ENCODE data around the gene AGBL5. TPM values are rescaled to one million over a fixed set of nuclear protein-coding genes. Genes with fewer than 3 reads are reported as not detected.
A peak's percentile ranks its signal among the peaks of the same experiment; 100 is the strongest.
"Not testable (repeated sequence)": the region's sequence is repeated elsewhere in the genome, so short reads cannot be mapped to it uniquely, and the experiment has no call there.

AGBL5 gene
- total and polyA plus RNA-seq, 5 experiments from 2014 or later: 7.9 to 15.8 (median 9.3) TPM

DNA sequence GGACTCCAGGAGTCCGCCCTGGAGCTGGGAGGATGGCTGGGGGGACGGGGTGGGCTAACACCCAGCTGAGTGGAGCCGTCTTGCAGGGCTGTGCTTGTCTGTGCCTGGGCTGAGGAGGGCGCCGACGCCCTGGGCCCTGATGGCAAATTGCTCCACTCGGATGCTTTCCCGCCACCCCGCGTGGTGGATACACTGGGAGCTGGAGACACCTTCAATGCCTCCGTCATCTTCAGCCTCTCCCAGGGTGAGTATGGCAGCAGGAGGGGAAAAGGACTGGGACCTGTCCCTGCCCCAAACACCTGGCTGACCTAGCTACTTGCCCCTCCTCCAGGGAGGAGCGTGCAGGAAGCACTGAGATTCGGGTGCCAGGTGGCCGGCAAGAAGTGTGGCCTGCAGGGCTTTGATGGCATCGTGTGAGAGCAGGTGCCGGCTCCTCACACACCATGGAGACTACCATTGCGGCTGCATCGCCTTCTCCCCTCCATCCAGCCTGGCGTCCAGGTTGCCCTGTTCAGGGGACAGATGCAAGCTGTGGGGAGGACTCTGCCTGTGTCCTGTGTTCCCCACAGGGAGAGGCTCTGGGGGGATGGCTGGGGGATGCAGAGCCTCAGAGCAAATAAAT lies 48.0 kb downstream of the AGBL5 start:
- ATAC-seq (no peak), DNase-seq (peak in 1 of 10 donors; percentile 50)
- POLR2A ChIA-PET: interaction anchor here (0.5 to 0.6 kb wide), 2 partner anchors 26 to 231 kb away, joined by 3 to 4 read pairs; no protein-coding TSS in a partner anchor
- Mint-ChIP-seq H3K9me3 (no peaks in the 10 kb centered on the region), H3K36me3 (no peaks in the 10 kb centered on the region), H3K4me3 (no peak overlapping the region), H3K4me1 (peaks cover 3 to 17% (median 12%) of the 10 kb centered on the region in 4 donors), H3K27ac (no peak overlapping the region), H3K27me3 (peaks cover 0 to 5% (median 0%) of the 10 kb centered on the region in 5 donors)

DNA sequence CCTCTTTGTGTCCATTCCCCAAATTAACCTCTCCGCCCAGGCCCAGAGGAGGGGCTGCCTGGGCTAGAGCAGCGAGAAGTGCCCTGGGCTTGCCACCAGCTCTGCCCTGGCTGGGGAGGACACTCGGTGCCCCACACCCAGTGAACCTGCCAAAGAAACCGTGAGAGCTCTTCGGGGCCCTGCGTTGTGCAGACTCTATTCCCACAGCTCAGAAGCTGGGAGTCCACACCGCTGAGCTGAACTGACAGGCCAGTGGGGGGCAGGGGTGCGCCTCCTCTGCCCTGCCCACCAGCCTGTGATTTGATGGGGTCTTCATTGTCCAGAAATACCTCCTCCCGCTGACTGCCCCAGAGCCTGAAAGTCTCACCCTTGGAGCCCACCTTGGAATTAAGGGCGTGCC lies 48.6 kb downstream of the AGBL5 start:
- peaks cover 4 to 17% (median 12%) of the 10 kb centered on the region in 4 donors for H3K4me1 Mint-ChIP-seq
- H3K4me3 Mint-ChIP-seq: no peak overlapping the region
- peaks cover 0 to 7% (median 2%) of the 10 kb centered on the region in 5 donors for H3K27me3 Mint-ChIP-seq
- ATAC-seq (no peak), DNase-seq (peak in 1 of 10 donors; percentile 50)
- POLR2A ChIA-PET: interaction anchor here (0.6 kb wide), 2 partner anchors 16 to 230 kb away, joined by 4 to 5 read pairs; no protein-coding TSS in a partner anchor
- no peaks in the 10 kb centered on the region for H3K36me3 Mint-ChIP-seq
- no peaks in the 10 kb centered on the region for H3K9me3 Mint-ChIP-seq
- H3K27ac Mint-ChIP-seq: no peak overlapping the region

DNA sequence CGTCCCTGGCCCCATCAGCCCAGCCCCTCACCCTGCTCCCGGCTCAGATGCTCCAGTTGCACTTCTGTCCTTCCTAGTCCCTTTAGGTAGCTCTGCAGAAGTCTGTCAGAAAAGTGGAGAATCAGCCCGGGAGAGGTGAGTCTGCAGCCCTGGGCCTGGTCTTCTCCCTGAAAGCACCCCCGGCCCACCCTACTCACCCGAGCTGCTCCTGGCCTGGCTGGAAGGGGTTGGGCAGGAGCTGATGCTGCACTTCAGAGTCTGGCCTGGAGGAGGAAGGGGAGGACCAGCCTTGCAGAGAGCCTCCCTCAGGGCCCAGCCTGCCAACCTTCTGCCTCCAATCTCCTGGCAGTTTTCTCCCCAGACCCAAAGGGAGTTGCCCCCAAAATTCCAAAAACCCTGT lies 50.9 kb downstream of the AGBL5 start:
- Mint-ChIP-seq H3K4me3 (no peak overlapping the region), H3K27me3 (peaks cover 0 to 15% (median 6%) of the 10 kb centered on the region in 5 donors), H3K4me1 (peaks cover 0 to 2% (median 0%) of the 10 kb centered on the region in 4 donors), H3K27ac (peak overlapping the region in 1 of 10 donors; percentile 84), H3K36me3 (no peaks in the 10 kb centered on the region), H3K9me3 (no peaks in the 10 kb centered on the region)
- ATAC-seq (no peak), DNase-seq (no peak)
- POLR2A ChIA-PET: interaction anchor here (0.5 to 1.2 kb wide), 2 partner anchors 10 to 16 kb away, joined by 3 read pairs; partner anchors contain the start of gene KHK

DNA sequence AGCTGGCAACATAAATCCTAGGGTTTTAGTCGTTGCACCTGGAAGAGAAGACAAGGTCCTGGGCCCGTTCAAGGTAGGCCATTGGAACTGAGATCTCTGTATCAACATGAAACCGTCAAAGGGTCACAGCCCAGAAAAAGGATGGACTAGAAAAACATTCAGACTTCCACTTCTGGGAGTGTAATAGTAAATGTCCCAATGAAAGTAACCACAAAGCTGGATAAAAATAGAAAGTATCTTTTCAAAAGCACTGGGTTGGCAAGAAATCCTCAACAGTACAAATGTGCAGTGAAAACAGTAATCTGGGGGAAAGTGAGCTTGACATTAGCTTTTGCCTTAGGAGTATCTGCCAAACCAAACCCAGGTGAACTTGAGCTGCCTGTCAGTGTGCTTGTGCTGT lies 54.5 kb downstream of the AGBL5 start:
- no peaks in the 10 kb centered on the region for H3K9me3 Mint-ChIP-seq
- POLR2A ChIA-PET: no interaction called here
- DNase-seq (no peak), ATAC-seq (no peak)
- H3K4me1 Mint-ChIP-seq: peaks cover 0 to 5% (median under 1%) of the 10 kb centered on the region in 4 donors
- H3K27ac Mint-ChIP-seq: no peak overlapping the region
- no peak overlapping the region for H3K4me3 Mint-ChIP-seq
- H3K27me3 Mint-ChIP-seq: peaks cover 0 to 20% (median 7%) of the 10 kb centered on the region in 5 donors
- H3K36me3 Mint-ChIP-seq: no peaks in the 10 kb centered on the region

DNA sequence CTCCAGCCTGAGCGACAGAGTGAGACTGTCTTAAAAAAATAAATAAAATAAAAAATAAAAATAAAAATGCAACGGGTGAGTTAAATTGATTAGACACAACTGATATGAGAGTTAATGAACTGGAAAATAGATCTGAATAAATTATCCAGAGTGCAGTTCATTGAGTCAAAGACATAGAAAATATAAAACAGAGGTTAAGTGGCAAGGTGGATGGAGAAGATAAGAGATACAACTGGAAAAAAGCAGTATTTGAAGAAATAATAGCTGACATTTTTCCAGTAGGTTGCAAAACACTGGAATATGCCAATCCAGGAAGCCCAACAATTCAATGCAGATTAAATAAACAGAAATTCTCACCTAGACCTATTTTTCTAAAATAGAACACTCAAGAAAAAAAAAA lies 56.8 kb downstream of the AGBL5 start:
- no peak for ATAC-seq
- no peak for DNase-seq
- Mint-ChIP-seq H3K4me1 (peaks cover 0 to 5% (median under 1%) of the 10 kb centered on the region in 4 donors), H3K4me3 (no peak overlapping the region), H3K27me3 (peaks cover 0 to 20% (median 7%) of the 10 kb centered on the region in 5 donors), H3K36me3 (no peaks in the 10 kb centered on the region), H3K9me3 (no peaks in the 10 kb centered on the region), H3K27ac (no peak overlapping the region)
- POLR2A ChIA-PET: no interaction called here

DNA sequence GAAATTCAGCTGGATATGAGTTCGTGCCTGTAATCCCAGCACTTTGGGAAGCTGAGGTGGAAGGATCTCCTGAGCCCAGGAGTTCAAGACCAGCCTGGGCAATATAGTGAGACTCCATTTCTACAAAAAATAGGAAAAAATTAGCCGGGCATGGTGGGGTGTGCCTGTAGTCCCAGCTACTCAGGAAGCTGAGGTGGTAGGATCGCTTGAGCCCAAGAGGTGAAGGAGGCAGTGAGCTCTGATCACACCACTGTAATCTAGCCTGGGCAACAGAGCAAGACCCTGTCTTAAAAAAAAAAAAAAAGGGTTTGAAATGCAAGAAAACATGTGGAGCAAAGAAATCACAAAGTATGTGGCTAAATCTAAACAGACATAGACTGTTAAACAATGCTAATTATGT lies 57.6 kb downstream of the AGBL5 start:
- Mint-ChIP-seq H3K9me3 (no peaks in the 10 kb centered on the region), H3K27ac (no peak overlapping the region), H3K27me3 (peaks cover 0 to 20% (median 5%) of the 10 kb centered on the region in 5 donors), H3K4me1 (peaks cover 0 to 5% (median under 1%) of the 10 kb centered on the region in 4 donors), H3K4me3 (no peak overlapping the region), H3K36me3 (no peaks in the 10 kb centered on the region)
- no peak for ATAC-seq
- POLR2A ChIA-PET: no interaction called here
- no peak for DNase-seq

DNA sequence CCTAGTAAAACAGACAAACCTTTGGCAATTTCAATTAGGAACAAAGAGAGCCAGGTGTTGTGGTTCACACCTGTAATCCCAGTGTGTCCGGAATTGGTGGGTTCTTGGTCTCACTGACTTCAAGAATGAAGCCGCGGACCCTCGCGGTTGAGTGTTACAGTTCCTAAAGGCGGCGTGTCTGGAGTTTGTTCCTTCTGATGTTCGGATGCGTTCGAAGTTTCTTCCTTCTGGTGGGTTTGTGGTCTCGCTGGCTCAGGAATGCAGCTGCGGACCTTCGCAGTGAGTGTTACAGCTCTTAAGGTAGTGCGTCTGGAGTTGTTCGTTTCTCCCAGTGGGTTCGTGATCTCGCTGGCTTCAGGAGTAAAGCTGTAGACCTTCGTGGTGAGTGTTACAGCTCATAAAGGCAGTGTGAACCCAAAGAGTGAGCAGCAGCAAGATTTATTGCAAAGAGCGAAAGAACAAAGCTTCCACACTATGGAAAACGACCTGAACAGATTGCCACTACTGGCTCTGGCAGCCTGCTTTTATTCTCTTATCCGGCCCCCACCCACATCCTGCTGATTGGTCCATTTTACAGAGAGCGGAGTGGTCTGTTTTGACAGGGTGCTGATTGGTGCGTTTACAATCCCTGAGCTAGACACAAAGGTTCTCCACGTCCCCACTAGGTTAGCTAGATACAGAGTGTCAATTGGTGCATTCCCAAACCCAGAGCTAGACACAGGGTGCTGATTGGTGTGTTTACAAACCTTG lies 59.3 kb downstream of the AGBL5 start:
- DNase-seq: peak in 1 of 10 donors; percentile 8
- not testable (repeated sequence) for ATAC-seq, H3K4me1 Mint-ChIP-seq, H3K9me3 Mint-ChIP-seq, H3K36me3 Mint-ChIP-seq
- peak overlapping the region in 1 of 10 donors; percentile 63 for H3K27ac Mint-ChIP-seq
- peaks cover 0 to 11% (median 5%) of the 10 kb centered on the region in 5 donors for H3K27me3 Mint-ChIP-seq
- peak overlapping the region in 2 of 10 donors; percentile 13 to 65 for H3K4me3 Mint-ChIP-seq
- POLR2A ChIA-PET: interaction anchor here (0.5 to 0.7 kb wide), 2 partner anchors 24 to 51 kb away, joined by 3 to 4 read pairs; partner anchors contain the start of gene PREB

DNA sequence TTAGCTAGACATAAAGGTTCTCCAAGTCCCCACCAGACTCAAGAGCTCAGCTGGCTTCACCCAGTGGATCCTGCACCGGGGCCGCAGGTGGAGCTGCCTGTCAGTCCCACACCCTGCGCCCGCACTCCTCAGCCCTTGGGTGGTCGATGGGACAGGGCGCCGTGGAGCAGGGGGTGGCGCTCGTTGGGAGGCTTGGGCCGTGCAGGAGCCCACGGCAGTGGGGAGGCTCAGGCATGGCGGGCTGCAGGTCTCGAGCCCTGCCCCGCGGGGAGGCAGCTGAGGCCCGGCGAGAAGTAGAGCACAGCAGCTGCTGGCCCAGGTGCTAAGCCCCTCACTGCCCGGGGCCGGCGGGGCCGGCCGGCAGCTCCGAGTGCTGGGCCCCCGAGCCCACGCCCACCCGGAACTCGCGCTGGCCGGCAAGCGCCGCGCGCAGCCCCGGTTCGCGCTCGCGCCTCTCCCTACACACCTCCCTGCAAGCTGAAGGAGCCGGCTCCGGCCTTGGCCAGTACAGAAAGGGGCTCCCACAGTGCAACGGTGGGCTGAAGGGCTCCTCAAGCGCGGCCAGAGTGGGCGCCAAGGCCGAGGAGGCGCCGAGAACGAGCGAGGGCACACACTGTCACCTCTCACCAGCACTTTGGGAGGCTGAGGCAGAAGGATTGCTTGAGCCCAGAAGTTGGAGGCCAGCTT lies 60.1 kb downstream of the AGBL5 start:
- H3K27me3 Mint-ChIP-seq, H3K9me3 Mint-ChIP-seq, H3K36me3 Mint-ChIP-seq, H3K27ac Mint-ChIP-seq, ATAC-seq, H3K4me1 Mint-ChIP-seq, H3K4me3 Mint-ChIP-seq: not testable (repeated sequence)
- DNase-seq: peak in 1 of 10 donors; percentile 53
- POLR2A ChIA-PET: interaction anchor here (0.5 to 0.7 kb wide), 2 partner anchors 23 to 50 kb away, joined by 3 to 4 read pairs; partner anchors contain the start of gene PREB

DNA sequence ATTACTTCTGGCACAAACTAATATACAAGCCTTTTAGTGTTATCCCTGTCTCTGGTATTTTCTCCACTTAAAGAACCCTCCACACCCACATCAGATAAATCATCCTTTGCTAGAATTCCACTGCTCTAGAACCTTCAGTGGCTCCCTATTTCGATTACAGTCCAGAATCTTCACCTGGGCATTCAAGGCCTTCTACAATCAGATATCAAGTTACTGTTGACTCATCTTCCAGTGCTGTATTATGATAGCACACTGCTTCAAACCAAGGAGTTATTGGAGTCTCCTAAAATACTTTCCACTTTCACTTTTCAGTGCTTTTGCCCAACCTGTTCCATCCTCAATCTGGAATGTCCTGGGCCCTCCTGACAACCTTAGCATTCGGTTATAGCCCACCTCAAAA lies 64.1 kb downstream of the AGBL5 start:
- ATAC-seq (no peak), DNase-seq (no peak)
- H3K27ac Mint-ChIP-seq: no peak overlapping the region
- no peaks in the 10 kb centered on the region for H3K36me3 Mint-ChIP-seq
- H3K4me1 Mint-ChIP-seq: peaks cover 0 to 16% (median 4%) of the 10 kb centered on the region in 4 donors
- peaks cover 8 to 25% (median 17%) of the 10 kb centered on the region in 5 donors for H3K27me3 Mint-ChIP-seq
- POLR2A ChIA-PET: interaction anchor here (0.7 kb wide), 1 partner anchor 15 kb away, joined by 5 read pairs; no protein-coding TSS in a partner anchor
- H3K9me3 Mint-ChIP-seq: peaks cover 0 to 2% (median 0%) of the 10 kb centered on the region in 9 donors
- H3K4me3 Mint-ChIP-seq: no peak overlapping the region

DNA sequence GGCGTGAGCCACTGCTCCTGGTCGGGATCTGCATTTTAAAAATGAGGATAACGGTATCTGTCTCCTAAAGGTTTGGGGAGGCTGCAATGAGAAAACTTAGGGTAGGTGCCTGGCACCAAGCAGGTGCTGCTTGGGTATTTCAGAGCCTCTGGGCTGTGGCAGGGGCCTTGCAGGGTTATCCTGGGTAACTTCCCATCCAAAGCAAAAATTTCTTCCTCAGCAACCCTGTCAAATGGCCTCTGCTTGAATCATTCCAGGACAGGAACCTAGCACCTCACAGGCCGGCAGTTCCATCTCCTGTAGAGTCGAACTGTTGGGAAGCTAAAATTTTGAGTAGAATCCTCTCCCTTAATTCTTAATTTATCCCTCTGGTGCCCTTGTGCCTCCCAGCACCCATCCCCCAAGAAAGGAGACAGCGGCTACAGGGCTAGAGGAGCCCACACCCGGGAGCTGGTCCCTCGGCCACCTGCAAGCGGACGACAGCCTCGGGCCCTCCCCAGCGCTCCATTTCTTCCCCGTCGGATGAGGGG lies 66.6 kb downstream of the AGBL5 start:
- H3K27ac Mint-ChIP-seq: no peak overlapping the region
- peak overlapping the region; percentile 13 to 67 (median 34) for H3K4me3 Mint-ChIP-seq
- POLR2A ChIA-PET: interaction anchor here (1.2 kb wide), 1 partner anchor 16 kb away, joined by 4 read pairs; the partner anchor contains the start of gene PREB
- ATAC-seq (no peak), DNase-seq (no peak)
- peaks cover 6 to 20% (median 13%) of the 10 kb centered on the region in 4 donors for H3K4me1 Mint-ChIP-seq
- H3K9me3 Mint-ChIP-seq: peaks cover 0 to 2% (median 0%) of the 10 kb centered on the region in 9 donors
- H3K36me3 Mint-ChIP-seq: no peaks in the 10 kb centered on the region
- peaks cover 8 to 25% (median 17%) of the 10 kb centered on the region in 5 donors for H3K27me3 Mint-ChIP-seq

DNA sequence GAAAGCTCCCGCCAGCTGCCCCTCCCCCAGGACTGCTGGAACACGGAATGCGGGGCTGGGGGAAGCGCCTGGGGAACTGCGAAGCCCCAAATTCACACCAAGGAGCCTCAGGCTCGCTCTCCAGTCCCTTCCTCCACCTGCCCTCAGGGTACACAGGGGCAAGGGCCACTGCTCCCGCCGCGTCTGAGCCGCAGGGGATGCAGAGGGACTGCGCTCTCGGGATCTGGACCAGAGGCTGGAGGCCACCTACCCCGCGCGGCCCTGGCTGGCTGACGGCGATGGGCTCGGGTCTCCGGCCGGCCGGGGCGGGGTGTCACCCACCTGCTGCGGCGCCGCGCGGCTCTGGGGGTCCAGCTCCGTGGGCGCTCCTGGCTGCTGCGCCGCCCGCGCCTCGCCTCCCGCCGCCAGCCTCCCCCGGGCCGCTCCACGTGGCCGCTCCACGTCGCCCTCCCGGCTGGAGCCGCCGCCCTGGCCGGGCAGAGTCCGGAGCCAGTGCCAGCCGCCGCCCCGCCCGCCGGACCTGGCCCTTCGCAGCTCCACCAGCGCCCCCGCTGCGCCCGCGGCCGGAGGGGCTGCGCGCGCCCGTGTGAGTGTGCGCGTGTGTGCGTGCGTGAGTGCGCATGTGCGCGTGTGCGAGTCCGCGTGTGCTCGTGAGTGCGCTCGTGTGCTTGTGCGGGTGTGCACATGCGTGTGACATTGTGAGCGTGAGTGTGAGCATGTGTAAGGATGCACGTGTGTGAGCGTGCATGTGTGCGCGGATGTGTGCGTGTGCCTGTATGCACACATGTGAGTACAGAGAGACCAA lies 67.3 kb downstream of the AGBL5 start, which contains the start of gene CGREF1:
TSS of gene CGREF1 (minus strand) at position 604 of the 805 bp plus-strand sequence. CDS start 14,762 bp downstream, outside the sequence.
- peaks cover 11 to 24% (median 17%) of the 10 kb centered on the region in 4 donors for H3K4me1 Mint-ChIP-seq
- ATAC-seq (peak in 1 of 2 donors; percentile 9), DNase-seq (no peak)
- peaks cover 8 to 25% (median 17%) of the 10 kb centered on the region in 5 donors for H3K27me3 Mint-ChIP-seq
- POLR2A ChIA-PET: interaction anchor here (1.2 kb wide), 1 partner anchor 15 kb away, joined by 4 read pairs; the partner anchor contains the start of gene PREB
- H3K4me3 Mint-ChIP-seq: peak within 1 kb of the TSS; percentile 67 to 89 (median 80)
- H3K27ac Mint-ChIP-seq: no peak within 1 kb of the TSS
- H3K36me3 Mint-ChIP-seq: no peaks in the 10 kb centered on the region
- H3K9me3 Mint-ChIP-seq: peaks cover 0 to 2% (median 0%) of the 10 kb centered on the region in 9 donors
